Measurements from ENCODE around the gene USP13.
"Not testable (repeated sequence)": the region's sequence is repeated elsewhere in the genome, so short reads cannot be mapped to it uniquely, and the experiment has no call there.

The USP13 gene

GRCh38 chr3:179652447-179653095 lies at the start of gene USP13:
TSS of gene USP13 (plus strand) at chr3:179653040. CDS start at chr3:179653226, 186 bp downstream.
- DNase-seq (ENCODE audit: low read depth in 2 of 2, low spot score in 1 of 2), result peak; percentile 3 to 16

DNA sequence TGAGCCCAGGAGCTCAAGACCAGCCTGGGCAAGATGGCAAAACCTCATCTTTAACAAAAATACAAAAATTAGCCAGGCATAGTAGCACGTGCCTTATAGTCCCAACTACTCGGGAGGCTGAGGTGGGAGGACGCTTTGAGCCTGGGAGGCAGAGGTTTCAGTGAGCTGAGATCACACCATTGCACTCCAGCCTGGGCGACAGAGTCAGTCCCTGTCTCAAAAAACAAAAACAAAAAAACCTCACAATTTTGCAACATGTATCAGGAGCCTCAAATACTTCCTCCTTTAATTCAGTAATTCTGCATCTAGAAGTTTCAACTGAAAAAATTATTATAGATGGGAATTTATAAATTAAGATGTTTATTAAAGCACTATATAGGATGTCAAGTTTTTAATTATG lies 49.5 kb upstream of the USP13 start:
- no peak for DNase-seq (ENCODE audit: low read depth in 2 of 2, low spot score in 1 of 2)

- DNase-seq (ENCODE audit: low read depth in 2 of 2, low spot score in 1 of 2), result no peak
These were observed 49.0 kb upstream of the USP13 start for GRCh38 chr3:179603831-179604230.

DNA sequence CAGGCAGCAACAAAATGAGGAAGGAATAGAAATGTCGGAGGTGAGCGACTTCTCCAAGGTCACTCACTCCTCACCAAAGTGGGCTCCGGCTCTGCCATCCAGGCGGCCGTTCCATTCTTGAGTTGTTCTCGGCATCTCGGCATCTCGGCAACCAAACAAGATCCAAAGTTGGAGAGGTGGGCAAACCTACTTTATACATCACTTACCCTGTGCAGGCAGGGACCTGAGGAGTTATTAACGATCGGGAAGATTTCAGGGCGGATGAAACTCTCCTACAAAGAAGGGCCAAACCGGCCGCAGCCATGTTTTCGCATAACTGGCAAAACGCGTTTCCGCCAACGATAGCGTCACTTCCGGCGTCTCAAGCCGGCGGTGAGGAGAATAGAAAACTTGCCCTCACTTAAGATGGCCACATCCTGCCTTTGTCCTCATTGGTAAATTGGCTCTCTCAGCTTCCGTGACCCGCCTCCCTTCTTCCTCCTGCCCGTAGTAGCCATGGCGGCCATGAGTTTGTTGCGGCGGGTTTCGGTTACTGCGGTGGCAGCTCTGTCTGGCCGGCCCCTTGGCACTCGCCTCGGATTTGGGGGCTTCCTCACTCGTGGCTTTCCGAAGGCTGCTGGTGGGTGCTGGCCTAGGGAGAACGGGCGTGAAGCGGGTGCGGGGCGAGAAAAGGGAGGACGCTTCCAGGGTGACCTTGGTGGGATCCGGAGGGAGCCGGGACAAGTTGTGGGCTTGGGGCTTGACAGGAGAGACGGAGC lies 48.3 kb upstream of the USP13 start, which contains the start of the genes MRPL47 and NDUFB5:
TSS of gene MRPL47 (minus strand) at position 318 of the 758 bp plus-strand sequence. CDS start at position 304, 14 bp downstream.
TSS of gene NDUFB5 (plus strand) at position 474 of the 758 bp plus-strand sequence. CDS start at position 496, 22 bp downstream.
- DNase-seq (ENCODE audit: low read depth in 2 of 2, low spot score in 1 of 2), result peak; percentile 85 to 90

DNA sequence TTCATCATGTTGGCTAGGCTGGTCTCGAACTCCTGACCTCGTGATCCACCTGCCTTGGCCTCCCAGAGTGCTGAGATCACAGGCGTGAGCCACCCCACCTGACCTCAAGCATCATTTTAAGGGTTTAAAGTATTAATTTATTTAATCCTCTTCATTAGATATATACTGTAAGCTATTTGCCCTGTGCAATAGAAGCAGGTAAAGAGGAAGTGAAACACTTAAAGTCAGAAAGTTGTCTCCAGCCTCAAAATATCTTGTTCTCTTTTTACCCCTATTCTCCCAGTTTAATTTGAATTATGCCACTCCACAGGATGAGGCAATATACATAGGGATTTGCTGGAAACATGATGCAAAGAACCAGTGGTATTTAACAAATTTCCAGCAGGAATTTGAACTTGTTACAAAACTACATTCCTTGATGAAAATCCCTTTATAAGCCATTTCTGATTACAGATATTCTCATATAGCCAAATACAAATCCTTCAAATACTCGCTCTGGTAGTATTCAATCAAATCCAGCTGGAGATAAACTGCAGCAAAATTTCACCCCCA lies 46.2 kb upstream of the USP13 start:
- no peak for DNase-seq (ENCODE audit: low read depth in 2 of 2, low spot score in 1 of 2)

DNA sequence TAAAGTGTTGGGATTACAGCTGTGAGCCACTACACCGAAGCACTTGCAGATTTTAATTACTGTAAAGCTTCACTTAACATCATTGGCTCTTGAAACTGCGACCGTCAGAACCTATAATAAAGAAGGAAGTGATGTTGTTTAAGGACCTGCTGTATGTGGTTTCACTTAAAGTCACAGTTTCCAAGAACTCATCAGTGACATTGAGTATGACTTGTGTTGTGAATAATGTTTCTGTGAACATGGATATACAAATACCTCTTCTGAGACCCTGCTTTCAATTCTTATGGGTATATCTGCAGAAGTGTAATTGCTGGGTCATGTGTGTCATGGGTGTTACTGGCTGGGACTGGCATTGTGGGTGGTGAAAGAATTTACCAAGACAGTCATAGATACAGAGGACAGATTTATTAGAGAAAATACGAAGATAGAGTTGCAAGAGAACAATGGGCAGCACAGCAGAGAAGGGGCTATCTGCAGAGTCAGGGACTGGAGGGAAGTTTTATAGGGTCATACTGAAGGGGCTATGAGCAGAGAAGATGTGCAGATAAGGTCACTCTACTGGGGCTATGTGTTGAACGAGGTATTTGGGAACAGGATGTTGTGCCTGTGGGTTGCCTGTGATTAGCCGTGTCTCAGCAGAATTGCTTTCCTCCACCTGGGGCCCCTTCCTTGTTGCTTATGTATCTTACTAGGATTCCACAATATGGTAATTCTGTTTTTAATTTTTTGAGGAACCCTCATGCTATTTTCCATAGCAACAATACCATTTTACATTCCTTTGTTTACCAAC lies 43.7 kb upstream of the USP13 start:
- no peak for DNase-seq (ENCODE audit: low read depth in 2 of 2, low spot score in 1 of 2)

GRCh38 chr3:179610066-179610465 lies 42.8 kb upstream of the USP13 start:
- no peak for DNase-seq (ENCODE audit: low read depth in 2 of 2, low spot score in 1 of 2)

GRCh38 chr3:179613807-179614206 lies 39.0 kb upstream of the USP13 start:
- no peak for DNase-seq (ENCODE audit: low read depth in 2 of 2, low spot score in 1 of 2)

GRCh38 chr3:179615458-179616173 lies 37.2 kb upstream of the USP13 start:
- no peak for DNase-seq (ENCODE audit: low read depth in 2 of 2, low spot score in 1 of 2)

DNA sequence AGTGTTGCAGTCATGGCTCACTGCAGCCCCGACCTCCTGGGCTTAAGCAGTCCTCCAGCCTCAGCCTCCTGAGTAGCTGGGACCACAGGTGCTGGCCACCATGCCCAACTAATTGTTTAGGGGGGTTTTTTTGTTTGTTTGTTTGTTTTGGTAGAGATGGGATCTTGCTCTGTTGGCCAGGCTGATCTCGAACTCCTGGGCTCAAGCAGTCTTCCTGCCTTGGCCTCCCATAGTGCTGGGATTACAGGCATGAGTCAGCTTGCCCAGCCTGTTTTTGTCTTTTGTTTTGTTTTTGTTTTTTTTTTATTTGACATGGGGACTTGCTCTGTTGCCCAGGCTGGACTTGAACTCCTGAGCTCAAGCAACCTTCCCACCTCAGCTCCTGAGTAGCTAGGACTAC lies 30.8 kb upstream of the USP13 start:
- no peak for DNase-seq (ENCODE audit: low read depth in 2 of 2, low spot score in 1 of 2)

- no peak for DNase-seq (ENCODE audit: low read depth in 2 of 2, low spot score in 1 of 2)
These were observed 28.4 kb upstream of the USP13 start for GRCh38 chr3:179624451-179624850.

DNA sequence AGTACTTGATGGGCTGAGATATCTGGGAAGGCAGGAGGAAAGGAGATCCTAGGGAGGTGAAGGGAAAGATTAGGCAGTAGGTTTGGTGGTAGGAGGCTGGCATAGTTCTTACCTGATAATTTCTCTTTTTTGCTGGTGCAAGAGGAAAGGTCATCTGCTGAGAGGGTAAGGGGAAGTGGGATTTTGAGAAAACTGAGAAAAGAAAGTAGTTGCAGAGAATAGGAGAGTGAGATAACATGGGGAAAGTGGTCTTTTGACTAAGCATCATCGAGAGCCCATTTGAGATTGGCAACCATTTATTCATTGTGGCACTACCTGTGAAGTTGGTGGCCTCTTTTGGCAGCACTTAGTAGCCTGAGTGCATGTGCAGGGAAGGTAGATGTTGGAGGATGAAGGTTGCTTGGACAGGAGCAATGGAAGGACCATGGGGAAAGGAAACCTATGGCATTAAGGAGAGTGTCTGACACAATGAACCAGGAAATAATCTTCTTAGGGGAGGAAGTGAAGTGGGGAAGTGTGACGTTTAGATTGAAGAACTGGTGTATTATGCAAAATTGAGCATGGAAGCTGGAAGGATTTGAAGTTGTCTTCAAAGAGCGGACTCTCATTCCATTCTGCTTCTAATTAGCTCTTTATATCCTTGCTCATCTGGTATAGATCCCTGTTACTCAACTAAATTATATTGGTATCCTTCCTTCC lies 21.9 kb upstream of the USP13 start:
- DNase-seq (ENCODE audit: low read depth in 2 of 2, low spot score in 1 of 2), result no peak

DNA sequence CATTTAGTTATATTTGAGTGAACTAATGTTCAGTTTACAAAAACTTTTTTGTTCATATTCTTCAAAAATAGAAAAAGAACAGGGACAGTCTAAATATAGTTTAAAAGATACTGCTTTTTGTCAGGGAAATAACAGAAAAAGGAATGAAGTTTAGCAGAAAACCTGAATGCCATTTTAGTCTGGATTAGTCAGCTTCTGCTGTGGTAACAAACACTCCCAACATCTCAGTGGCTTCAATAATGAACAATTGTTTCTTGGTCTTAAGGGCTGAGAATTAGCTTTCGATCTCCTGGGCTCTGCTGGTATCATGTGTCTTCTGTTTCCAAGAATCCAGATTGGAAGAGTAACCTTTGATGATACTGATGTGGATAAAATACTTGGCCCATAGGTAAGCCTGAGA lies 12.4 kb upstream of the USP13 start:
- no peak for DNase-seq (ENCODE audit: low read depth in 2 of 2, low spot score in 1 of 2)

- DNase-seq (ENCODE audit: low read depth in 2 of 2, low spot score in 1 of 2), result no peak
These were observed 10.0 kb upstream of the USP13 start for GRCh38 chr3:179642871-179643270.

DNA sequence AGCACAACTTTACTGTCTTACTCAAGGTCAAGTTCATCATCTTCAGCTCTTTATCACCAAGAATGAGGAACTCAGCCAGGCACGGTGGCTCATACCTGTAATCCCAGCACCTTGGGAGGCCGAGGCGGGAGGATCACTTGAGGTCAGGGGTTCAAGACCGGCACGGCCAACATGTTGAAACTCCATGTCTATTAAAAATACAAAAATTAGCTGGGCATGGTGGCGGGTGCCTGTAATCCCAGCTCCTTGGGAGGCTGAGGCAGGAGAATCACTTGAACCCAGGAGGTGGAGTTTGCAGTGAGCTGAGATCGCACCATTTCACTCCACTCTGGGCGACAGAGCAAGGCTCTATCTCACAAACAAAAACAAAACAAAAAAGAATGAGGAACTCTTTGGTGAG lies 9.0 kb upstream of the USP13 start:
- DNase-seq (ENCODE audit: low read depth in 2 of 2, low spot score in 1 of 2), result not testable (repeated sequence)

DNA sequence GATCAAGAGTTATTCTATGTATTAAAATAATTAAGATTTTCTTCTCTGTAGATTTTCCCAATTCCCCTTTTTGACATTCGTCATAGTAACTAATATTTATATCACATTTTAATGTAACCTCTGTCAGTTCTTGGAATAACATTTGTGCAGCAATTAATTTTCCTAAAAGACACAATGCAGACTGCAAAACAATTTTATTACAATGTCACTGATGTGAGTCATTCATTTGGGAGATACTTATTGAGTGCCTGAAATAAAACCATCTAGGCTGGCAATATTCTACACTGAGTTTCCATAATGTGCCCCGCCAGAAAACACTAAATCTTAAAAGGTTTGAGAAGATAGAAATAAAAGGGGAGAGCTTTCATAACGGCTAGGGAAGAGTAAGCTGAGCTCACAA lies 6.7 kb upstream of the USP13 start:
- no peak for DNase-seq (ENCODE audit: low read depth in 2 of 2, low spot score in 1 of 2)

DNA sequence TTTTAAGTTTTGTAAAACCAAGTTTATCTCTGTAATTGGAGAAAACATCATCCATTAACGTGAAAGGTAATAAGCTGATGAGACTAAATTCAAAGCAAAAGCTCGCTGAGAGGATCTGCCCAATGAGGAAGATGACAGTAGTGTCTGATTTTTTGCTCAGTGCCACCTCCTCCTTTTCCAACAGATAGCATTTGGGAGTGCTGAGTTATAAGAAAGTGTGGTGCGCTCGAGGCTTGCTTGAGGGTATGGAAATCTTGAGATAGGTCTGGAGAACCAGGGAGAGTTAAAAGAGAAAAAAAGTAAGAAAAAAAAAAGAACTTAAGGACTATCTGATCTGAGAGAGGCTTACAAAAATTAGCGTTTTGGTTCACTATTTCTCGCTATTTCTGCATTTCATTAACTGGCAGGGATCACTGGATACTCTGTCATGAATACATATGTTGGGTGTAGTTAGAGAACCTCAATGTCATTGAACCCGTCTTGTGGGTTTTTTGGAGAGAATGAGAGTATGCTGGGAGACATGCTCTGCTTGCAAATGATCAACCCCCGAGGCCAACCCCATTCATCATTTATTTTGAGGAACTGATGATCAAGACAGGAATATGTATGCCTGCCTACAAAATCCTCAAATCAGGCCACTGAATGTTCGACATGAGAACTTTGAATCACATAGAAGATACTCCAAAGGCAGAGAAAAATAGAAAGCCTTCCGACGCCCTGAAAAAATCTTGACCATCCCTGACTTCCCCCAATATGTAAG lies 973 bp upstream of the USP13 start:
- no peak for DNase-seq (ENCODE audit: low read depth in 2 of 2, low spot score in 1 of 2)

DNA sequence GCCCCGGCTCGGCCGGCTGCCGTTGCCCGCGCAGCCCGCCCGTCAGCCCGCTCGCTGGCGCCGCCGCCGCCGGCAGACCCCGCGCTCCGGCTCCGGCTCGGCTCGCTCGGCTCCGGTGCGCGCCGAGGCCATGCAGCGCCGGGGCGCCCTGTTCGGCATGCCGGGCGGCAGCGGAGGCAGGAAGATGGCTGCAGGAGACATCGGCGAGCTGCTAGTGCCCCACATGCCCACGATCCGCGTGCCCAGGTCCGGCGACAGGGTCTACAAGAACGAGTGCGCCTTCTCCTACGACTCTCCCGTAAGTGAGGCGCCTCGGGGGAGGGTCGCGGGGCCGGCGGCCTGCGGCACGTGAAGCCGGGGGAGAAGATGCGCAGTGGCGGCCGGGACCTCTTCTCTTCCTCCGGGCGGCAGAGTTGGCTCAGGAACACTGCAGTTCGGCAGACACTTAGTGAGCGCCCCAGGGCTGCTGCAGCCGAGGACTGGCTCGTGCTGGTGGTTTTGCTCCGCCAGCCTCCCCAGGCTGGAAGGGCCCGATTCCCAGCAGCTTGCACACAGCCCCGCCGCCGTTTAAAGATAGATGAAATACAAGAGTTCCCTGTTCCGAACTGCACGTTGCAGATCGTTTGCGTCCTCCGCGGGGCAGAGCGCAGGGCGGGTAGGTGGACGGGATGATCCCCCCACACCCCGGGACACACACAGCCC lies 407 bp downstream of the USP13 start:
- DNase-seq (ENCODE audit: low read depth in 2 of 2, low spot score in 1 of 2), result peak; percentile 21 to 31

GRCh38 chr3:179655236-179655635 lies 2.4 kb downstream of the USP13 start:
- DNase-seq (ENCODE audit: low read depth in 2 of 2, low spot score in 1 of 2), result no peak
